PC-9 (cell line): ENCODE data around the gene ABRACL.

Experiments used
- CTCF ChIP-seq: fragments of 200-600 bp; sonication (generic); conservative IDR thresholded peaks from 2 replicates; pipeline ENCODE4 v1.6.1; 2017; ENCODE audit warnings: mixed run types, antibody characterized with exemption, mild to moderate bottlenecking, moderate library complexity
- EZH2 ChIP-seq: fragments of 200-600 bp; sonication (generic); IDR thresholded peaks from 2 replicates; pipeline ENCODE4 v1.8.0; 2017; ENCODE audit warnings: antibody characterized with exemption, low read depth

DNA sequence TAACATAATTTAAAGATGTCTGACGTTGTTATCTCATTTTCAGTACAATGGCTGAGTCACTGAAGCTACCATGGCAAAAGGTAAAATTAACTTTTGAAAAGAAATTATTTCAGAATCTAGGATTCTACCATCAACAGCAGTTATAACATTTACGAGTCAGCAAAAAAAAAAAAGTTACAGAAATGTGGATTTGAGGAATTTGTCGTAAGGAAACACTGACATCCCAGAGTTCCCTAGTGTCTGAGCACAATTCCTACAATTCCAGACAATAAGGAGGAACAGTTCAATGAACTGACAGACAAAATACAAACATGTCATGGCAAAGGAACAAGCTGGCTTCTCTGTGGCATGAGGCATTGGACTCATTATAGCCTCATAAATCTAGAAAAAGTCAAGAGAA is 19.1 kb downstream of the ABRACL start:
- no peak for TF ChIP-seq CTCF
- TF ChIP-seq EZH2: no peak
